Measurements from ENCODE around the gene LRMDA. TPM values are rescaled to one million over a fixed set of nuclear protein-coding genes. Genes with fewer than 3 reads are reported as not detected.
A peak's percentile ranks its signal among the peaks of the same experiment; 100 is the strongest.

LRMDA gene
- total and polyA plus RNA-seq, 2 of the 13 experiments (the other 11 are each of a cell fraction or from before 2014, with no cell fraction given), result 13.4 to 22.0 TPM

DNA sequence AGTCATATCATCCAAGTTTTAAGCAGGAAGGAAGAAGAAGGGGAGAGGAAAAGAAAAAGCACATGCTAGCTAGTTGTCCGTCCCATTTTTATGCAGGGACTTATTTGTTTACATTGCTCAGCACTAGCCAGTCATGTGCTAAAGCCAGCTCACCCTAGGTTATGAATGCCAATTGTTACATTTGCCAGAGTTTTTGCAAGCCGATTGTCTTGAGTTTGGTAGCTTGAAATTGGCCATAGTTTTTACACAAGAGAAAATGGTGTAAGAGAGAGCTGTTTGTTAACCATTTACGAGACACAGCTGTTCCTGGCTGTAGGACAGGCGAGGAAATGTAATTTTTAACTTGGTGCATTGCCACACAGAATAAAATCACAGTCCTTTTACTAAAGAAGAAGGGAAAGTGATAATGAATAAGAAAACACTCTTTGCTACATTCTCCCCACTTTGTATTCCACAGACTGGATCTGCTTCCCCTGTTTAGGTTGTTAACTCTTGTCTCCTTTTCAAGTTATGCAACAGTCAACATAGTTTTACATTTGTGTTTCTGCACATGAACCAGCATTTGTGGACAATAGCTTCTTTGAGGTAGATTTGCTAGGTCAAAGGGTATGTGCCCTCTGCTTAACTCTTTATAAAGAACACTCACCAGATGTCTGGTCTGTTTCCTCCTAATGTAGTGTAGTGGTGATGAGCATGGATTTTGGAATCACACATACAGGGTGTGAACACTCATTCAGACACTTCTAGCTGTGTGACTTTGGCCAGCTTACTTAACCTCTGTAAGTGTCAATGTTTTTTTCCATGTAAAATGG lies 357.2 kb downstream of the LRMDA start:
- Histone ChIP-seq H3K9me3 (ENCODE audit: low read length) (no peaks in the 10 kb centered on the region), H2AFZ (ENCODE audit: low read length) (peak overlapping the region; percentile 45), H3K9ac (ENCODE audit: insufficient read depth, low read depth, low read length) (peak overlapping the region; percentile 46), H3K27ac (ENCODE audit: extremely low read length, insufficient read depth, low read length) (peak overlapping the region; percentile 85), H4K20me1 (ENCODE audit: insufficient read depth, low read length) (no peaks in the 10 kb centered on the region), H3K36me3 (replicated peaks in 1 of 2; ENCODE audit: control insufficient read depth in 1 of 2, insufficient read depth in 2 of 2, low read length in 2 of 2) (no peaks in the 10 kb centered on the region), H3K4me2 (ENCODE audit: low read depth, low read length) (peak overlapping the region; percentile 63), H3K79me2 (ENCODE audit: insufficient read depth, low read length) (no peaks in the 10 kb centered on the region), H3K4me1 (ENCODE audit: insufficient read depth, low read length) (peaks cover 58% of the 10 kb centered on the region), H3K27me3 (ENCODE audit: control insufficient read depth in 1 of 2, insufficient read depth in 2 of 2, low read length in 2 of 2) (no peaks in the 10 kb centered on the region), H3K4me3 (replicated peaks in 1 of 3; ENCODE audit: insufficient read depth in 1 of 3, low read depth in 2 of 3, low read length in 3 of 3) (peak overlapping the region in 2 of 3 experiments; percentile 21 to 42; a peak in 2 of 6 replicates)
- in situ Hi-C loops (cut with HindIII; ENCODE audit: extremely low pct_ligation_motif_present, low pct_unique_long_range_greater_than_20kb), result no loop called here
- ChIA-PET CTCF (ENCODE audit: low intra/inter-chr PET ratio, low total read pairs) (no interaction called here), POLR2A (interaction anchor here (0.8 to 5.8 kb wide), 28 partner anchors 8 to 515 kb away, joined by 3 to 111 read pairs (median 4); partner anchors contain the start of gene ZNF503)
- FAIRE-seq, result peak; percentile 97
- BruUV-seq (replicated peaks), result TSS peak; percentile 95
- peak; percentile 94 for DNase-seq (ENCODE audit: low spot score)
- ATAC-seq, result peak; percentile 88
- intact Hi-C loops (cut with micrococcal nuclease; ENCODE audit: unreplicated experiment), result loop anchor here (2.0 kb wide), 2 partner anchors 262 to 386 kb away; no protein-coding TSS in a partner anchor
- WGBS (ENCODE audit: low lambda C conversion rate), result 5% methylated on average over 4 of the region's 4 CpGs
- TF ChIP-seq, protein P1, sequence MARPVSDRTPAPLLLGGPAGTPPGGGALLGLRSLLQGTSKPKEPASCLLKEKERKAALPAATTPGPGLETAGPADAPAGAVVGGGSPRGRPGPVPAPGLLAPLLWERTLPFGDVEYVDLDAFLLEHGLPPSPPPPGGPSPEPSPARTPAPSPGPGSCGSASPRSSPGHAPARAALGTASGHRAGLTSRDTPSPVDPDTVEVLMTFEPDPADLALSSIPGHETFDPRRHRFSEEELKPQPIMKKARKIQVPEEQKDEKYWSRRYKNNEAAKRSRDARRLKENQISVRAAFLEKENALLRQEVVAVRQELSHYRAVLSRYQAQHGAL (CRISPR knock-in tag; IDR thresholded peaks at IDR 0.05; ENCODE audit: not compliant biosample characterization), result no peak
- TF ChIP-seq GABPA (IDR thresholded peaks at IDR 0.05; ENCODE audit: low read depth, low read length) (no peak), GABPA (CRISPR knock-in tag; IDR thresholded peaks at IDR 0.05; ENCODE audit: low read depth) (peak; percentile 5; the same call in 1 of the 2 replicates), HNF4G (IDR thresholded peaks at IDR 0.05; ENCODE audit: borderline replicate concordance, low read depth, low read length) (peak; percentile 12; the same call in 1 of the 2 replicates), HNF4G (CRISPR knock-in tag; IDR thresholded peaks at IDR 0.05; ENCODE audit: borderline replicate concordance, low read depth) (no peak), ZNF558 (CRISPR knock-in tag; IDR thresholded peaks at IDR 0.05; ENCODE audit: borderline replicate concordance) (no peak), TAF1 (CRISPR knock-in tag; IDR thresholded peaks at IDR 0.05) (no peak), SCMH1 (CRISPR knock-in tag; IDR thresholded peaks at IDR 0.05; ENCODE audit: borderline replicate concordance) (no peak), ZNF598 (CRISPR knock-in tag; IDR thresholded peaks at IDR 0.05; ENCODE audit: borderline replicate concordance) (no peak), ZNF777 (CRISPR knock-in tag; IDR thresholded peaks at IDR 0.05) (no peak), SOX6 (IDR thresholded peaks at IDR 0.05) (no peak), SOX6 (CRISPR knock-in tag; IDR thresholded peaks at IDR 0.05) (peak; percentile 98), SKI (IDR thresholded peaks at IDR 0.05; ENCODE audit: partially characterized antibody) (peak; percentile 95), MEF2D (CRISPR knock-in tag; IDR thresholded peaks at IDR 0.05) (no peak)
- TF ChIP-seq, protein P2, sequence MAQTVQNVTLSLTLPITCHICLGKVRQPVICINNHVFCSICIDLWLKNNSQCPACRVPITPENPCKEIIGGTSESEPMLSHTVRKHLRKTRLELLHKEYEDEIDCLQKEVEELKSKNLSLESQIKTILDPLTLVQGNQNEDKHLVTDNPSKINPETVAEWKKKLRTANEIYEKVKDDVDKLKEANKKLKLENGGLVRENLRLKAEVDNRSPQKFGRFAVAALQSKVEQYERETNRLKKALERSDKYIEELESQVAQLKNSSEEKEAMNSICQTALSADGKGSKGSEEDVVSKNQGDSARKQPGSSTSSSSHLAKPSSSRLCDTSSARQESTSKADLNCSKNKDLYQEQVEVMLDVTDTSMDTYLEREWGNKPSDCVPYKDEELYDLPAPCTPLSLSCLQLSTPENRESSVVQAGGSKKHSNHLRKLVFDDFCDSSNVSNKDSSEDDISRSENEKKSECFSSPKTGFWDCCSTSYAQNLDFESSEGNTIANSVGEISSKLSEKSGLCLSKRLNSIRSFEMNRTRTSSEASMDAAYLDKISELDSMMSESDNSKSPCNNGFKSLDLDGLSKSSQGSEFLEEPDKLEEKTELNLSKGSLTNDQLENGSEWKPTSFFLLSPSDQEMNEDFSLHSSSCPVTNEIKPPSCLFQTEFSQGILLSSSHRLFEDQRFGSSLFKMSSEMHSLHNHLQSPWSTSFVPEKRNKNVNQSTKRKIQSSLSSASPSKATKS (CRISPR knock-in tag; IDR thresholded peaks at IDR 0.05), result no peak
- TF ChIP-seq, protein P3, sequence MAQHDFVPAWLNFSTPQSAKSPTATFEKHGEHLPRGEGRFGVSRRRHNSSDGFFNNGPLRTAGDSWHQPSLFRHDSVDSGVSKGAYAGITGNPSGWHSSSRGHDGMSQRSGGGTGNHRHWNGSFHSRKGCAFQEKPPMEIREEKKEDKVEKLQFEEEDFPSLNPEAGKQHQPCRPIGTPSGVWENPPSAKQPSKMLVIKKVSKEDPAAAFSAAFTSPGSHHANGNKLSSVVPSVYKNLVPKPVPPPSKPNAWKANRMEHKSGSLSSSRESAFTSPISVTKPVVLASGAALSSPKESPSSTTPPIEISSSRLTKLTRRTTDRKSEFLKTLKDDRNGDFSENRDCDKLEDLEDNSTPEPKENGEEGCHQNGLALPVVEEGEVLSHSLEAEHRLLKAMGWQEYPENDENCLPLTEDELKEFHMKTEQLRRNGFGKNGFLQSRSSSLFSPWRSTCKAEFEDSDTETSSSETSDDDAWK (CRISPR knock-in tag; IDR thresholded peaks at IDR 0.05), result no peak
- TF ChIP-seq, protein P4, sequence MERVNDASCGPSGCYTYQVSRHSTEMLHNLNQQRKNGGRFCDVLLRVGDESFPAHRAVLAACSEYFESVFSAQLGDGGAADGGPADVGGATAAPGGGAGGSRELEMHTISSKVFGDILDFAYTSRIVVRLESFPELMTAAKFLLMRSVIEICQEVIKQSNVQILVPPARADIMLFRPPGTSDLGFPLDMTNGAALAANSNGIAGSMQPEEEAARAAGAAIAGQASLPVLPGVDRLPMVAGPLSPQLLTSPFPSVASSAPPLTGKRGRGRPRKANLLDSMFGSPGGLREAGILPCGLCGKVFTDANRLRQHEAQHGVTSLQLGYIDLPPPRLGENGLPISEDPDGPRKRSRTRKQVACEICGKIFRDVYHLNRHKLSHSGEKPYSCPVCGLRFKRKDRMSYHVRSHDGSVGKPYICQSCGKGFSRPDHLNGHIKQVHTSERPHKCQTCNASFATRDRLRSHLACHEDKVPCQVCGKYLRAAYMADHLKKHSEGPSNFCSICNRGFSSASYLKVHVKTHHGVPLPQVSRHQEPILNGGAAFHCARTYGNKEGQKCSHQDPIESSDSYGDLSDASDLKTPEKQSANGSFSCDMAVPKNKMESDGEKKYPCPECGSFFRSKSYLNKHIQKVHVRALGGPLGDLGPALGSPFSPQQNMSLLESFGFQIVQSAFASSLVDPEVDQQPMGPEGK (CRISPR knock-in tag; IDR thresholded peaks at IDR 0.05), result peak; percentile 24; the same call in 1 of the 2 replicates

All from HepG2 (cell line).